Peyer's patch (tissue), 4 donors: Measurements from ENCODE around the gene EP400.

Experiments
- CTCF ChIP-seq, 6 experiments: fragments of 450-650 bp in 4 of 6; fragments of 200-600 bp in 2 of 6; sonication (generic) in 1 of 6; IDR thresholded peaks; one replicate each; pipeline ENCODE4 v1.5.1; 2017 to 2019; ENCODE audit warnings: antibody characterized with exemption in 6 of 6, mild to moderate bottlenecking in 3 of 6, moderate library complexity in 1 of 6
- POLR2A ChIP-seq, 2 donors: fragments of 450-650 bp; IDR thresholded peaks; one replicate each; pipeline ENCODE4 v1.5.1; 2017; ENCODE audit warnings: antibody characterized with exemption in 2 of 2, mild to moderate bottlenecking in 2 of 2, moderate library complexity in 2 of 2

DNA sequence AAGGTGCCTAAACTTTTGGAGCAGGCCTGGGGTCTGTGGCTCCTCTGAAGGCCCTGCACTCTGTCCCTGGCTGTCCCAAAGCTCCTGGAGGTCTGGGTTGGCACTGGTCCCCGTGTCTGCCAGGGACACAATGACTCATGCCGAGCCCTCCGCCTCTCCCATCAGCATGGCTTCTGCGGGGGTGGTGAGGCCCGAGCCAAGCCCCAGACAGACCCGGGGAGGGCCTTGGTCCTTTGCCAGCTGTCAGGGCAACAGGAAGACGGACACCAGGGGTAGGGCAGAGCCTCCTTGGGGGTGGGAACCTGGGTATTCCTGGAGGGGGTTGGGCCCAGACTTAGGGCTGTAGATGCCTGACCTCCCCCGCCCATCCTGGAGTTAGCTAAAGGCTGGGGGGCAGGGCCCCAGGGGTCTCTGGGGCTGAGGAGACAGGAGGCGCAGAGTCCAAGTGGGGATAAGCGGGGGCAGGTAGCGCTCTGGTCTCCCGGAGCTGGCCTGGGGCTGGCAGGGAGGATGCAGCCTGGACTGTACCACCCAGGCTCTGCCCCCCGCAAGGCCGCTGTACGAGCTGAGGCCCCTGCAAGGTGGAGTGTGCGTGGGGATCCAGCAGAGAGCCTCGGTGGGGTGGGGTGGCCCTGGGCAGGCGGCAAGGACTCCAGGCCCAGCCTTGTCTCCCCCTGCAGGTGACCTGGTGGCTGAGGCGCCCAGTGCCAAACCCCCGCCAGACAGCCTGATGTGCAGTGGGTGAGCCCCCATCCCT, 37.0 kb upstream of the EP400 start:
- no peak for TF ChIP-seq POLR2A (IDR thresholded peaks at IDR 0.05)
- TF ChIP-seq CTCF (IDR thresholded peaks at IDR 0.05) = no peak
